HG03097 (cell line): ENCODE data around the gene PPP1R12B.
A peak's percentile ranks its signal among the peaks of the same experiment; 100 is the strongest.
"Not testable (repeated sequence)": the region's sequence is repeated elsewhere in the genome, so short reads cannot be mapped to it uniquely, and the experiment has no call there.

Experiments used
- ATAC-seq: cut with Tn5 transposase; IDR thresholded peaks from one replicate; pipeline ENCODE4 v1.9.1; 2021; ENCODE audit not compliant: unreplicated experiment, low FRiP score

PPP1R12B gene

DNA sequence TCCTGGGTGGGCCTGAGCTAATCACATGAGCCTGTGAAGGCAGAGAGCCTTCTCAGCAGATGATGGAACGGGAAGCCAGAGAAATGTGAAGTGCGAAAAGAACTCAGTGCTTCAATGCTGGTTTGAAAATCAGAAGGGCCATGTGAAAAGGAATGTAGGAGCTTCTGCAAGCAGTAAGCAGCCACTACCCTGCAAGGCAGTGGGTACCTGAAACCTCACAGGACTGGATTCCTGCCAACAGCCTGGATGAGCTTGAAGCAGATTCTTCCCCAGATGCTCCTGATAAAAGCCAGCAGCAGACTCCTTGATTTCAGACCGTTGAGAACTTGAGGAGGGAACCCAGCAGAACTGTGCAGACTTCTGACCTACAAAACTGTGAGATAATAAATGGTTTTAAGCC lies 203.2 kb downstream of the PPP1R12B start:
- ATAC-seq, result no peak

DNA sequence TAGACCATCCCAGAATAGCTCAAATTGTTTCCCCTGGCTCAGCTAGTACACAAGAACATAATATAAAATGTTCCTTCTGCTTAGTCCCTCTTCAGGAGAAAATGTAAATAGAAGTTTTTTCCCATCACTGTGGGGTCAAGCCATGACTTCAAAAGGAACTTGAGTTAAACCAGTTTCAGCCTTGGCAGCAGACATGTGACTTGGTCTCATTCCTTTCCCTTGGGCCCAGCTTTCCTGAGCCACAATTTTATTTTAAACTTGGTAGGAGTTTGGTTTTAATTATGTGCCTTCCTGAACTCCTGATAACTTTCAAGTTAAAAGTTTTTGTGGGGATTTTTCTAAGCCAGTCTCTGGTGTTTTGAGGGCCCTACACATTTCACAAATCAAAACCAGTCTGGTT lies 204.1 kb downstream of the PPP1R12B start:
- ATAC-seq, result not testable (repeated sequence)

DNA sequence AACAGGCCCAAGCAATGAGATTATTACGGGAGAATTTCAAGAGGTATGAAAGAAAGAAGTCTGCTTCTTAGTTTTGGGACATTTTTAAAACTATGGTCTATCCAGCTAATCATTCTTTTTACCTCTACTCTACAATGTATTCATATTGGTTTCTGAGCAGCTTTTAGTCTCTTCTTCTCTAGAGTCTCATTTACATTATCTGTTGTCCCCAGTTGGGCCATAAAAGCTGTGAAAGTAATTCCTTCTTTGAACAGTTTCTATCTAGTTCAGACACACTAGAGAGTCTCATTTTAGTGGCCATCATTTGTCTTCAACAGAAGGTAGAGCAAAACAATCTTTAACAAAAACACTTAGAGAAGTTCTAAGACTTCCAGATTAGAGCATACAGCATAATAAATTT lies 204.6 kb downstream of the PPP1R12B start:
- not testable (repeated sequence) for ATAC-seq

DNA sequence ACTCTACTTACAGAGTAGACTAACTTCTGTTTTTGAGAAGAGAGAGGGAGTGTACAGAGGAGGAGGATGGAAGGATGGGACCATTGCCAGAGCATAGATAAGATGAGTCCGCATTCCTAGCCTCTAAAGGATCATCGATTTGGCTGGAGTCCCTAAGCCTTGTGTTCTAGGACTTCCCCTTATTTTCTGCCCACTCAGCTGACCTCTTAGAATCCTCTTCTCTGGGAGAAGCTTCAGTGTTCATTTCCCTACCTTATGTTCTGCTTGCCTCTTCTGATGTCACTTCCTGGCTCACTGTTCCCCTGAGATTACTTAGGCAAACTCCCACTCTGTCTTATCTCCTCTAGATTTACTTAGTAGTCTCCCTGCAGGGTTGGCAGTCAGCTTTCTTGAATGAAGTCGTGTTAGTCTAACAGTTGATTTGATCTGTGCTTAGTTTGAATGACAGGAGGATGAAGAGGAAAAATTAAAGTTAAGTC lies 205.1 kb downstream of the PPP1R12B start:
- ATAC-seq, result peak; percentile 50

DNA sequence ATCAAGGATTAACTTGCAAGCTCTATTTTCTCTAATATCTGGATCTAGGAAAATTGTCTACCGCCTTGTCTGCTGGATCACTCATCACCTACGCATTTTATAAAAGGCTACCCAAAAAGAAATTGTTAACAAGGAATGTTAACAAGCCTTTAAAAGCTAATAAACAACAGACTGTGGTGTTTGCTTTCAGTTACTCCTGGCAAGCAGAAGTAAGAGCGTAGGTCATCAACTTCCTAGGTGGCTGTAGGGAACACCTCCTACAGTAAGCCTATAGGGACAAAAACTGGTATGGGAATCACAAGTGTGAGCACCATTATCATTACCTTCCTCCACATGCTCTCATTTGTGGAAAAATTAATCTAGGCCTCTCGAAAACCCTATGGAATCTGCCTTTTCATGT lies 206.1 kb downstream of the PPP1R12B start:
- not testable (repeated sequence) for ATAC-seq

DNA sequence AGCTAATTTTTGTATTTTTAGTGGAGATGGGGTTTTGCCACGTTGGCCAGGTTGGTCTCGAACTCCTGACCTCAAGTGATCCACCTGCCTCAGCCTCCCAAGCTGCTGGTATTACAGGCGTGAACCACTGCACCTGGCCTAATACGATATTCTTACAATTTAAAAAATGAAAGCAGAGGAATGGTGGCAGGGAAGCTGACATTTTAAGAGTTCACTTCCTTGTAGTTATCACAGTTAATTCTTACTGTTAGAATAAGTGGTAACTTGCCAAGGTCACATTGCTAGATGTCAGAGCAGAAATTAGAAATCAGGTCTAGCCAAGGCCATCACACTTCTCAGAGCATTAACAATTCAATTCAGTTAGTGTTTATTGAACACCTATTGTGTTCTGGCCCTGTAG lies 207.5 kb downstream of the PPP1R12B start:
- not testable (repeated sequence) for ATAC-seq

DNA sequence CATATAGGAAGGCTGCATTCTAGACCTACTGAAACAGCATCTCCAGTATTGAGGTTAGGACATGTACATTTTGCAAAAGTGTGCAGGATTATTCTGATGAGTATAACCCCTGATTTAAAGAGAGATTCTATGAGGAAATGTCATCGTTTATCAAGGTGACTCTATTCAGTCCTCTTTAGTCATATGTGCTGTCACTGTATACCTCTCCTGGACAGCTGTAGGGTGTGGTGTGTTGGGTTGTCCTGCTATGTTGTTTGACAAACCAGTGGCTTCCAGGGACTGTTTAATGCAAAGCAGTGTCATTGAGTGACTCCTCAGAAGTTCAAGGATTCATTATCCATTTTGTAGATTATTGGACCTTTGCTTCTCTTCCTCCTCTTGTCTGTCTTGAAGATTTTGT lies 209.2 kb downstream of the PPP1R12B start:
- not testable (repeated sequence) for ATAC-seq

DNA sequence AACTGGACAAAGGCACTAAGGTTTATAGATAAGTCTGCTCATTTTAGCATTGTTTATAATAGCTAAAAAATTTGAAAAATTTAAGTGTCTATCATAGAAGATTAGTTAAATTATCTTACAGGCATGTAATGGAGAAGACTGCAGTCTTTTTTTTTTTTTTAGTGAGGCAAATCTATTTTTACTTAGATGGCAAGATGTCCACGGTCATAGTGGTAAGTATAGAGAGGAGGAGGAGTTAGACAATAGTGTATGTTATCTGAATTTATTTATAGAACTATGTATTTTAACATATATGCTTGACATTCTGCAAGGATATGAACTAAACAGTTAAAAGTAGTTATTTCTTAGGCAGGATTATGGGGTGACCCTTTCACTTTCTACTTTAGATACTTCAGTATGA lies 212.7 kb downstream of the PPP1R12B start:
- ATAC-seq, result no peak

DNA sequence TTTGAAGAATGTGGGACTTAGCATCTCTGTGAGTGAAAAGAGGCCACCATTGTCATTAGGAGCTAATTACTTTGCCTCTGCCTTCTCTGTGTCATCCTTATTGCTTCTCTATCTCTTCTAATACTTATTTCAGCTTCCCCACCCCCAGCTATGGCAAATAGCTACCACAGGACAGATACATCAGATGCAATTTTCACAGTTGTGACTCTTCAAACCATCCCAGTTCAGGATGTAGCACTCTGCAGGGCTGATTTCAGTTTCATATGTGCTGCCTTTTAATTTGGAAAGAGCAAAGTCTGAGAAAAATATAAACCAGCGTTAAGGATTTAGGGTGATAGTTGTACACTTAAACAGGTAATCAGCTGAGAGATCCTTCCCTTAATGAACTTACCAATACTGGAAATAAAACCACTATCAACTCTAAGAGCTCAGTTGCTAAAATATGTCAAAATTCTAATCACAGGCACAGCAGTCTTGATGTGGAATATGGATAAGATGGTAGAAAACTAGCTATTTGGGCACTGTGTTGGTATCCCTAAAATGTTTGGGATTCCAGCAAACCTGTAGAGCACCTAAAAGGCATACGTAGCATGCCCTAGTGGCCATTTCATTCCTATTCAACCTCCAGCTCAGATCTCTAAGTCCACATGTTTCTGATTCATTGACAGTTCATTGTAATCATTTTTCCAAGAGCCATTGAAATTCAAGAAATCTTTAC lies 213.4 kb downstream of the PPP1R12B start:
- ATAC-seq, result no peak

DNA sequence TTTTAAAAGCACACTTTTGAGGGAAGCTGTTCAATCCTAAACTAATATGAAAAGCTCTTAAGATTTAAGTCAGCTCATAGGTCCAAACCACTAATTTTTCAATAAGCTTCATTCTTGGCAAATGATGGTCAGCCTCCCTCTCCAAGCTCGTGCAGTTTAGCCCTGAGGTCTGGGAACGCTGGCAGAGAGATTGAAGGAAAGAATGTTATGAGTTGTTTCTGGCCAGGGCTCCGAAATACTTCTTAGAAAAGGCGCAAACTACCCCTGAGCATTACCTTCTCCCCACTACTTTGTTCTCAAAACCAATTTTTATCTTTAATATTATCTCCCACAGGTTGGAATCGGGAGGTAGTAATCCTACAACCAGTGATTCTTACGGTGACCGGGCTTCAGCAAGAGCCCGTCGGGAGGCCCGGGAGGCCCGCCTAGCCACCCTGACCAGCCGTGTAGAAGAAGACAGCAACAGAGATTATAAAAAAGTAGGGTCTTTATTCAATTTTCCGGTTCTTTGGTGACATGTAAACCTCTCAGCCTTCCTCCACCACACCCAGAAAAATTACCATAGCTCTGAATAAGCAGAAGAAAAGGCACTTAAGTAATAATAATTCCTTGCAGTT lies 214.1 kb downstream of the PPP1R12B start:
- ATAC-seq, result no peak

DNA sequence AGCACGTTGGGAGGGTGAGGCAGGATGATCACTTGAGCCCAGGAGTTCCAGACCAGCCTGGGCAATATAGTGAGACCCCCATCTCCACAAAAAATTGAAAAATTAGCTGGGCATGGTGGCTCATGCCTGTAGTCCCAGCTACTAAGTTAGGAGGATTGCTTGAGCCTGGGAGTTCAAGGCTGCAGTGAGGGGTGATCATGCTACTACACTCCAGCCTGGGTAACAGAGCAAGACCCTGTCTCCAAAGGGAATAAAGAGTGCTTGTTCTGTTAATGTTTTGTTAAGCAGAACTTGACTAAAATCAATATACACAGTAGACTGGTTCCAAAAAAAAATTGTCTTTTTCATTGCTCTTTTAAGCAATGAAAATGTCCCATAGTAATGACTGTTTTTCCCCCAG lies 215.3 kb downstream of the PPP1R12B start:
- no peak for ATAC-seq

DNA sequence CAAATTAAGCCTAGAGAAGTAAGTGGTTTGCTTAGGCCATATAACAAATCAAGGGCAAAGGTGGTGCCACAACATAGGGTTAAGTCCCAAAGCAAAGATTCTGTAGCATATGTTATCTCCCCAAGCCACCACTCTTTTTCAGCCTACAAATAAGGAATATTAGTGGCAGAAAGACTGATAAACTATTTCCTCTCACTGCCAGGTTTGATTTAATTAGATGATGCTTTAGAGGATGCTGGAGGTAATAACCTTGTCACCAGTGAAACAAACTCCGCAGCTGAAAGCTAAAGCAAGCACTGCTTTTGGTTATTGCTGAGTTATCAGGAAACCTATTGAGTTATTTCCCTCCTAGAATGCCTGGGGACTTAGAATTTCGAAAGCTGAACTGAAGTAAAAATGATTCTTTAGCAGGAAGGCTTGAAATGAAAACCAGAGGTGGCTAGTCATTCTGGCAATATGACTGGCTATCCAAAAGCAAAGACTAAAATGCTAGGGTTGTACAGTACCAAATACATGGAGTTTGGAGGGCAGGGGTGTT lies 216.5 kb downstream of the PPP1R12B start:
- no peak for ATAC-seq

DNA sequence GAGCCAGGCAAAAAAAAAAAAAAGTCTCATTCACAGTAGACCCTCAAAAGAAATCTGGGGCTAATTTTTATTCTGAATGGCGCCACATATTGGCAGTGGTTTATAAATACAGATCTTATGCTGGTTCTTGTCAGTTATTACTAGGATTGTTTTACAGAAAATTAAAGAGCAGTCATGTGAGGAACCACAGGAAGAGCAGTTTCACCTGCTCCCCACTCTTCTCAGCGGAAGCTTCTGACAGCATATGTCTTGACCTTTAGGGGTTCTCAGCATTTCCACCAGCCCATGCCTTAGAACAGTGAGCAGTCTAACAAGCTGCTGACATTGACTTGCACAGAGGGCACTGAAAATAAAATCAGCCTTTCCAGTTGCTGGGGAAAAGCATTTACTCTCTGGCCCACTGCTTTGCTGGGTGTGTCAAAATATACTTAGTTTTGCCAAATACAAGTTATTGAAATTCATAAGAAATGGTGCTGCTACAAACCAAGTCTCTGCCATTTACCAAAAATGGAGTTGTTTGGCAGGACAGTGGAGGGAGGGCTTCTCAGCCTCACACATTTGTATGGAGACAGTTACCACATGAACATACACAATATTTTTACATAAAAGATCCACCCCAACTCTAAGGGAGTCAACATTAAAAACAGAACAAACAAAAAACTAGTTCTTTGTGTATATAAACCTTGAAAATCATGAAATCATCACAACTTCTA lies 217.5 kb downstream of the PPP1R12B start:
- ATAC-seq, result peak; percentile 78

DNA sequence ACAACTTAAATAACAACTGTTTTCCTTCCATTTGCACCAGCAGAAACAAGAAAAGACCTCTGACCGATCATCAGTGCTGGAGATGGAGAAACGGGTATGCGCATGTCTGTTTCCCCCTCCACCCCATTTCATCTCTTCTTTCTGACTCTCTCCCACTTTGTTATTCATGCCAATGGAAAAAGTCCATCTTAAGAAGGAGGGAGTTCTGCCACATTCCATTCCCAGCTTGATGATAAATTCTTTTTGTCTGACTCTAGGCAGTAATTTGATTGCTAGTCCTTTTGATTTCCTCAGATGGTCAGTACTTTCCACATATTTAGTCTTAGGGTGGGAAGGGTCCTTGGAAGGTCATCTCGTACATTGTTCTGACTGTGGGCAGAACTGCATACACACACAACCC lies 219.2 kb downstream of the PPP1R12B start:
- ATAC-seq, result no peak

DNA sequence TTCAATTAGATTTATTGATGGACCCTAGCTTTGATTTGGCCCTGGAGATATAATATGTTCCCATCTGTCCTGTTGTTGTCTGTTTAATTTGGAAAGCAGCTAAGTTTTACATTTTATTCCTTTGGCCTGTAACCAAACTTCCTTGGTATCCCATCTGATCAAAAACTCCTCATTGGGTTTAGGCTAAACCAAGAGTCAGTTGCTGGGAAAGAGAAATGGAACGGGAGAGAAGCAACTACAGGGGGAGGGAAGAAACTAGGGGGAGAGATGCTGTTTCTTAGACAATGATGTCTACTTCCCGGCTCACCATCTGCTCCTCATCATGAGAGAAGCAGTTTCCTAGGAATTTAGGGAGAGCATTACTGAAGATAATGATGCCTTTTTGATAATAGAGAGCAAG lies 219.9 kb downstream of the PPP1R12B start:
- no peak for ATAC-seq

DNA sequence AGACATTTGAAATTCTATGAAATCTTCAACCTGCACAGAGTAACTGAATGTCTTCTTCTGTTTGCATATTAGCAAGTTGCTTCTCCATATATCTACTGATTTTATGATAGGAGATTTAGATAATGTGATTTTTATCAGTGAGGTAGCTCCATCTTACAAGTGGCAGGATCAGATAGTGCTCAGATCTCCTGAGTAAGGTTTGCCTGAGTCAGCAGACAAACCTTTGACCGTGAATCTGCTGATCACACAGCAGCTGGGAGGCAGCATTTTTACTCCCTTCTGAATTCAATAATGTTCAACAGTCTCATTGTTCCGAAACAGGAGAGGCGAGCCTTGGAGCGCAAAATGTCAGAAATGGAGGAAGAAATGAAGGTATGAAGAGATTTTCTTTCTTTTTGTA lies 220.3 kb downstream of the PPP1R12B start:
- no peak for ATAC-seq

DNA sequence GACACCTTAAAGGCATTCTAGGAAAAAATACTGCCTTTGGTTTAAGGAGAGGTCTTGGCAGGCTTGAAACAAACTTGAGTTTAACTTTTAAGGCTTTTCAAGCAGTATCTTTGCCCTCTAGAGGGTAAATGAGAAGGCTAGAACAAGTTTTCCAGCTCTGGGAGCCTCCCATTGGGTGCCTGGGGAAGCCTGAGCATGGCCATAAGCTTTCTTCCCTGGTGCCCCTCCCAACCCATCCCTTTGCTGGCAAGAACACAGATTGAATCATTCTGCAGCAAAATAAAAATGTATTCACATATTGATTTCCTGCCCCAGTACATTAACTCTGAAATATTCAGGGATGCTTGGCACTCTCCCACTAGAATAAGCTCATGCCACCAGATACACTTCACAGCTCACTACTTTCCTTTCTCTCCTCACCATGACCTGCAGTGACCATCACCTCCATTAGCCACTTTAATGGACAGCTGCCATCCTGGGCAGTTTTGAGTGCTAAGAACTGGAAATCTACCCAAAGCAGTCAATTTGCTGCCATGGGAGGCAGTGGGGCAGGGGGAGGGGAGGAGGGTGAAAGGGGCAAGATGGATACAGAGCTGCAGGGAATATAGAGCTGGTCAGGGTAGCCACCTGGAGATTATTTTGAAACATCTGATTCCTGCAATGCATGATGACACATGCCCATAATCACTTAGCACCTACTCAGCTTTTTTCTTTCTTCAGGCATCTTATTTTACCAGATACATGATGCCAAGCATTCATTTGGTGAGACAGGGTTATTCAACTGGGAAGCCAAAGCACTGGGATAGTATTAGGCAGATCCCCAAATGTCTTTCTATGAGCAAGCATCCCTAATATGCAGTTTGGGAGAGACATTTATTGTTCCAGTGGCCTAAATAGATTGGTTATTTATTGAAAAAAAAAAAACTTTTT lies 221.2 kb downstream of the PPP1R12B start:
- ATAC-seq, result no peak

DNA sequence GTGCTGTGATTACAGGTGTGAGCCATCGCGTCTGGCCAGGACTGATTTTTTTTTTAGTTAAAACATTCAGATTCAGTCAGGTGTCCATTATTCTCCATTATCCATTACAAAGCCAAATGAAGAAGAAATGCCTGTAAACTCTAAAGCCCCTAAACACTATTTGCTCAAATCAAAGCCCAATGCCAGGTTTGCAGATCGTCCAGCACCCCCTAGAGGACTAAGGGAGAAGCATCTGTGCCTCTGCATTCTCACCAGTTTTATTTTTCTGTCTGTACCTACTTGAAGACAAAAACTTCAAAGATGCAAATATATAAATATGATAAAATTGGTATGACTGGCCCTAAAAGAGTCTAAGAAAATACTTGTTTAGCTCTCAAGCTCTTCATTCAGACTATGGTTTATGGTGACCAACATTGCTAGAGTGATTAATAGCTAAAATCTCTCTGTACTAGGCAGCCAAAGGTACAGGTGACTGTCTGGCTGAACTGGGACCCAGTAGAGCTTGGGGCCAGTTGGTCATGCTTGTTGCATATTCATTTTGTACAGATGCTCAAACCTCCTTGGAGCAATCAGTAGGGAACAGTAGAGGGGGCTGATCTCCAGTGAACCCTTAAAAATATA lies 223.3 kb downstream of the PPP1R12B start:
- no peak for ATAC-seq

DNA sequence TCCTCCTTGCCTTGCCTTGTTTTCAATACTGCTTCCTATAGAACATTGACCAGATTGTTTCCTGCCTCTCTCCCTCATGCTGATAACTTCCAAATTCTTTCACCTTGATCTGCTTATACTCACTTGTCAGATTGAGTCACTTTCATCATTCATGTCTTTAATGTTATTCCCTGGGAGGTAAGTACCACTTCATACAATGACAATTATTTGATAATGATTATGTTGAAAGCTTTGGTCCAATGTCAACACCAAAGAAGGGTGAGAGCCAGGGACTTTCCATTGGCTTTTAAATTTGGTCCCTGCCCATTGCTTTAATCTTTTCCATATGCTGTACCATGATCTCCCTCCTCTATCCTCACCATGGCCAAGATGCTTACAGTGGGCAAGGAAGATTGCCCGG lies 224.4 kb downstream of the PPP1R12B start:
- ATAC-seq, result no peak
